NCI-H524 treated with DMSO at 0.1 percent for 48 hours (cell line): ENCODE data around the gene ADSL.
"Not testable (repeated sequence)": the region's sequence is repeated elsewhere in the genome, so short reads cannot be mapped to it uniquely, and the experiment has no call there.

ENCODE experiments used
- DNase-seq: peaks from one replicate; lab custom pipeline; 2025; lab: John Stamatoyannopoulos, UW

The ADSL gene

DNA sequence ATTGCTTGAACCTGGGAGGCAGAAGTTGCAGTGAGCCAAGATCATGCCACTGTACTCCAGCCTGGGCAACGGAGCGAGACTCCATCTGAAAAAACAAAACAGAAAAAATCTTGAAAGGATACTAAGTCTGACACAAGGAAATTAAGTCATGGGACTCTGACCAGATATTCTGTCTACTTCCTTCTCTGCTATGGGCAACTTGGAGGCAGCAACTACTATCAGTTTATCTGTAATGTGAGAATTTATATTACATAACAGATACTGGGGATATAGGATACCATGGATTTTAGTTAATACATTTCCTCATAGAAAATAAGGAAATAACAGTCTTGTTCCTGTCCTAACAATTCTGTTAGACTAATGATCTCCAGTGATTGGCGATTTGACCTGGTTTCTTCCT lies 22.5 kb downstream of the ADSL start:
- DNase-seq: no peak

DNA sequence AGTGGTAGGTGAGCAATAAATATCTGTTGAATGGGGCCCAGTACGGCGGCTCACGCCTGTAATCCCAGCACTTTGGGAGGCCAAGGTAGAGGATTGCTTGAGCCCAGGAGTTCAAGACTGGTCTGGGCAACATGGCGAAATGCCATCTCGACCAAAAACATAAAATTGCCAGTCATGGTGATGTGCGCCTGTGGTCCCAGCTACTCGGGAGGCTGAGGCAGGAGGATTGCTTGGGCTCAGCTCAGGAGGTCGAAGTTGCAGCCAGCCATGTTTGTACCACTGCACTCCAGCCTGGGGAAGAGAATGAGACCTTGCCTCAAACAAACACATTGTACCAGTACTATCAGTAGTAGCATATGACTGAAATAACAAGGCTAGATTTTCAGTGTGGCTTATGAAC lies 28.3 kb downstream of the ADSL start:
- DNase-seq: no peak

GRCh38 chr22:40376149-40376548 lies 29.8 kb downstream of the ADSL start:
- no peak for DNase-seq

GRCh38 chr22:40377931-40378330 lies 31.6 kb downstream of the ADSL start:
- no peak for DNase-seq

DNA sequence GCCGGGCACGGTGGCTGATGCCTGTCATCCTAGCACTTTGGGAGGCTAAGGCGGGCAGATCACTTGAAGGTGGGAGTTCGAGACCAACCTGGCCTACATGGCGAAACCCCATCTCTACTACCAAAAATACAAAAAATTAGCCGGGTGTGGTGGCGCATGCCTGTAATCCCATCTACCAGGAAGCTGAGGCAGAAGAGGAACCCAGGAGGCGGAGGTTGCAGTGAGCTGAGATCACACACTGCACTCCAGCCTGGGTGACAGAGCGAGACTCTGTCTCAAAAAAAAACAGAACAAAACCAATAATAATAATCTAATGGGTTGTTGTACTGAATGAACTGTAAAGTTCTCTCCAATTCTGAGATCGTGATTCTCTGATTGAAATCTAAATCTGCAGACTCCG lies 32.1 kb downstream of the ADSL start:
- DNase-seq: not testable (repeated sequence)

DNA sequence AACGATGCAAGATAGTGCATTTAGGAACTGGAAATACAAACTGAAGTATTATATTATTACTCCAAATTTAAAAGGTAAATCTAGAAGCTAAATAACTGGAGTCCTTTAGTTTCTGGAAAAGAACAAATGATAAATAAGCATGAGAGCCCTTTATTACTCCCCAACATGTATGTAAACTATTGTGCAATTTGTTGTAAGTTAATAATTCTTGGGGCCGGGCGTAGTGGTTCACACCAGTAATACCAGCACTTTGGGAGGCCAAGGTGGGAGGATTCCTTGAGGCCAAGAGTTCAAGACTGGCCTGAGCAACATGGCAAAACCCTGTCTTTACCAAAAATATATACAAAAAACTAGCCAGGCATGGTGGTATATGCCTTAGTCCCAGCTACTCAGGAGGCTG lies 35.2 kb downstream of the ADSL start:
- no peak for DNase-seq

GRCh38 chr22:40383905-40384304 lies 37.6 kb downstream of the ADSL start:
- DNase-seq: no peak

GRCh38 chr22:40385036-40385782 lies 38.9 kb downstream of the ADSL start:
- no peak for DNase-seq

GRCh38 chr22:40387746-40388145 lies 41.4 kb downstream of the ADSL start:
- DNase-seq: no peak

DNA sequence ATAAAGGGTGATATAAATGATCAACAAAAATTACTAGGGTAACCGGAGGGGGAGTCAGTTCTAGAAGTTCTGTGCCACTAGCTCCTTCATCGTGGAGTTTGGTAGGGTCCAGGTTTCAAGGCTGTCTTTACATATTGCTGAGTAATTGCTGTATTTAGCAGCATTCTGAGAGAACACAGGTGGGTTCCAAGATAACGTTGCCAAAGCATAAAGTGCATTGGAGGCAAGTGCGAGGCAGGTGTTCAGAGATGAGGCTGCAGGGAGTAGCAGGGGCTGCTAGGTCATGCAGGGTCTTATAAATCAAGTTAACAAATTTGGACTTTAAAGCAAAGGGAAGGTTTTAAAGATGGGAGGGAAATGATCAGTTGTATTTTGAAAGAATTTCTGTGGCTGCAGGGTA lies 41.9 kb downstream of the ADSL start:
- DNase-seq: no peak

DNA sequence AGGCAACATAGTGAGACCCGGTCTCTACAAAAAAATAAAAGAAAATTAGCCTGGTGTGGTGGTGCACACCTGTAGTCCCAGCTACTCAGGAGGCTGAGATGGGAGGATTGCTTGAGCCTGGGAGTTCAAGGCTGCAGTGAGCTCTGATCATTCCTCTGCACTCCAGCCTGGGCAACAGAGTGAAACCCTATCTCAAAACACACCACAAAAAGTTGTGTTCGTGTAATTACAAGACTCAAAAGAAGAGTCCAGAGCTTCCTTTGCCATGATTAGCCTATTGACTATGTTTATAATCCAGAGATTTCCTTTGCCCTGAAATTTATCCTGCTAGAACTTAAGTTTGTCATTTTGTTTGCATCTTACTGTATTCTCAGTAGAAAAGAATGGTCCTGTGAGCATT lies 45.1 kb downstream of the ADSL start:
- DNase-seq: no peak

DNA sequence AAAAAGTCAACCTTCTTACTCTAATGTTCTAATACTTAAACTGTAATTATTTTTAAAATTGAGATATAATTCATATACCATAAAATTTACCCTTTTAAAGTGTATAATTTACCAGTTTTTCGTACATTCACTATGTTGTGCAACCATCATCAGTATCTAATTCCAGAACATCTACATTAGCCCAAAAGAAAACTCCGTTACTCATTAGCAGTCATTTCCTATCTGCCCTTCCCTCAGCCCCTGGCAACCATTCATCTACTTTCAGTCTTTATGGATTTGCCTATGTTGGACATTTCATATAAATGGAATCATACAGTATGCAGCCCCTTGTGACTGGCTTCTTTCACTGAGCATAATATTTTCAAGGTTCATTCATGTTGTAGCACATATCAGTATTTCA lies 46.3 kb downstream of the ADSL start:
- no peak for DNase-seq

DNA sequence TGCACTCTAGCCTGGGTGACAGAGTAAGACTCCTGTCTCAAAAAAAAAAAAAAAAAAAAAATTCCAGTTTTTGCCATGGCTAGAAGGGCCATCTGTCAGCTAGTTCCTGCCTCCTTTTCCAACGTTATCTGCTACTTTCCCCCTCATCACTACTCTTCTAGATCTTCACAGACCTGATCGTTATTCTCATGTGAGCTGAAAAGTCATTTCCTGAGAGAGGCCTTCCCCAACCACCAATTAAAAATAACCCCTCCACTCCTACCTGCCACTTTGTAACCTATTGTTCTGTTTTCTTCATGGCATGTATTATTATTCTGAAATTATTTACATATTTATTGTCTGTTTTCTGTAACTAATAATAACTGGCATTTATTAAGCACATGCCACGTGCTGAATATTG lies 48.3 kb downstream of the ADSL start:
- no peak for DNase-seq

DNA sequence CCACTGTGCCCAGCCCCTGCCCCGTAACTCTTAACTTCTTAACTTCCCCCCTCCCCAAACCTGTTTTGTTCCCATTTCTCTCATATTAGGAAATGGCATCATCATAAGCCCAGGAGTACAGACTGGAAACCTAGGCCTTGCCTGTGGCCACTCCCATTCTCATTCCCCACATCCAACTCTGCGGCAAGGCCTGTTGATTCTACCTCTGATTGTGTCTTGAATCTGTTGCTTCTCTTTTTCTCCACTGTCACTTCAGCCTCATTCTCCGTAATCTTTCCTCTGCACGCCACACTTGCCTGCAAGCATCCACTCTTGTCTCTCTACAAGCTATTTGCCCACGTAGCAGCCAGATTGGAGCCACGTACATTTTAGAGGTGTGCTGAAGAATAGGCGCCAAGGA lies 49.3 kb downstream of the ADSL start:
- no peak for DNase-seq

DNA sequence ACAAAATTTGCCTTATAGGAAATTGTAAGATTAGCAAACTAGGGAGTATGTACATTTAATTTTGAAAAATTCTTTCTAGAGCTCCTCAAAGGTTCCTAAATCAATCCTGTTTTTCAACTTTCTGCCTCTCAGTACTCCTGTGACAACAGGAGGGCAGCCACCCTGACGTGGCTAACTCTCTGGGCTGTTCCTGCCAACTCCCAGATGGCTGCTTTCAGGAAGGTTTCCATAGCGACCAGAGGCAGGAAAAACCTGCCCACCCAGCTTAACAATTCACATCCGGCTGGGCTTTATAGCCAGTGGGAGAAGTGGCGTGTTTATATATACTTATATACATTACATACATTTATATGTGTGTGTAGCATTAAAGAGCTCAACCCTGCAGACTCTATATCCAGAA lies 50.6 kb downstream of the ADSL start:
- DNase-seq: no peak

GRCh38 chr22:40397396-40397795 lies 51.1 kb downstream of the ADSL start:
- DNase-seq: no peak

DNA sequence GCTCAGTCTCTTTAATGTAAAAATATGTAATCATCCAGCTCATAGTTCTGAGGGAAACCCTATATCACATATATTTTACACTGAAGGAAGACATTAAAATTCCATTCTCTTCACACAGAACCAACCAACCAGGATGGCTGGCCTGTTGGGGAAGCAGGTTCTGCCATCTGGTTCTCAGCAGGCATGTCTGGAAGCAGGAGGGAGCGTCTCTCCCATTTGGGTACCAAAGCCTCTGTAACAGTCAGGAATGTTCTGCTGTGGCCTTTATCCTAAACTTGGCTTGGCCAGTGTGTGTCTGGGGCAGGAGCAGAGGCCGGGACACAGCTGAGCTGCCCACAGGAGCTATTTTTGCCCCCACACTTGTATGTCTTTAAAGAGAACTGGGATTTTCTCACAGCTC lies 53.3 kb downstream of the ADSL start:
- DNase-seq: no peak

- DNase-seq: no peak
Observed at GRCh38 chr22:40400159-40400558, 53.9 kb downstream of the ADSL start.

DNA sequence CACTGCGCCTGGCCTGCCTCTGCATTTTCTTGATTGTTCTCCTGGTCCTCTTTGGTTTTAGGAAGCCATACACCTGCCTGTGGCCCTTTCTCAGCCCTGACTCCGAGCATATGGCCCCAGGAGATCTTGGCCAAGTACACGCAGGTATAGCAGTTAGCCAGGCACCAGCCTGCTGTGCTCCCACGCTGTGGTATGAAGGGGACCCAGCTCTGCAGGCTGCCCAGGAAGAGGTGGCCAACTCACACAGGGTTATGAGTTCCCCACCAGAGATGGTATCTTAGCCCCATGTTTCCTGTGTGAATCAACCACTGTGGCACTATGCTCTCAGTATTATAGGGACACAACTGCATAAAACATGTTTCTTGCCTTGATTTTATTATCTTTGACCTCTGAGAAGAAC lies 55.2 kb downstream of the ADSL start:
- no peak for DNase-seq

GRCh38 chr22:40401981-40402406 lies 55.7 kb downstream of the ADSL start:
- DNase-seq: no peak

- no peak for DNase-seq
Observed at GRCh38 chr22:40403141-40403540, 56.8 kb downstream of the ADSL start.

DNA sequence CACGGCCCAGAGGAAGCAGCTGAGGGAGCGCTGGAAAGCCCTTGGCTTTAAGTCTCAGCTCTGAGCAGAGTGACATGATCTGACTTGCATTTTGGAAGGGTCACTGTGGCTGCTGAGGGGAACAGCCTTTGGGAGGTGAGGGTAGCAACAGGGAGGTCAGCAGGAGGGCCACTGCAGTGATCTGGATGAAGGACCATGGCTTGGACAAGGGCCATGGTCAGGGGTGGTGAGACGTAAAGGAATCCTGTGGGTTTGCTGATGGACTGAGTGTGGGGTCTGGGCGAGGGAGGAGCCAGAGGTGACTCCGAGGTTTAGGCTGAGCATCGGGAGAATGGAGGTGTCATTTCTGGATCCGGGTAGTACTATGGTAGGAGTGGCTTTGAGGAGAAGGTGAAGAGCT lies 57.4 kb downstream of the ADSL start:
- no peak for DNase-seq

GRCh38 chr22:40404251-40405177 lies 58.2 kb downstream of the ADSL start:
- no peak for DNase-seq
